ENCODE results near the gene CIPC. TPM values are rescaled to one million over a fixed set of nuclear protein-coding genes. Genes with fewer than 3 reads are reported as not detected.

CIPC gene
- total RNA-seq, 1 experiment from 2014 or later: 66.3 TPM

GRCh38 chr14:77098529-77099353 lies 683 bp downstream of the CIPC start:
- Histone ChIP-seq H4K20me1 (ENCODE audit: insufficient read depth) (no peaks in the 10 kb centered on the region), H3K4me2 (peak overlapping the region; percentile 88), H3K4me3 (peak overlapping the region; percentile 83), H3K79me2 (ENCODE audit: low read depth) (peaks cover 70% of the 10 kb centered on the region), H3K9me2 (ENCODE audit: insufficient read depth) (no peaks in the 10 kb centered on the region), H3K27me3 (ENCODE audit: insufficient read depth, low read depth) (no peaks in the 10 kb centered on the region), H3K4me1 (replicated peaks; ENCODE audit: insufficient read depth) (peaks cover 25% of the 10 kb centered on the region), H3F3A (ENCODE audit: insufficient read depth, low read depth) (peaks cover 28% of the 10 kb centered on the region), H3K9me3 (ENCODE audit: insufficient read depth, low read depth) (no peaks in the 10 kb centered on the region), H3K27ac (peak overlapping the region; percentile 17), H3K36me3 (ENCODE audit: low read depth) (no peaks in the 10 kb centered on the region), H2AFZ (peak overlapping the region; percentile 98)
- POLR2A ChIA-PET (ENCODE audit: unreplicated experiment): interaction anchor here (0.5 to 2.0 kb wide), 12 partner anchors 12 to 360 kb away, joined by 3 to 23 read pairs (median 8); partner anchors contain the start of gene TMED8
- CTCF ChIA-PET: interaction anchor here (0.5 to 2.6 kb wide), 15 partner anchors 9 to 1287 kb away, joined by 3 to 38 read pairs (median 5); no protein-coding TSS in a partner anchor
- intact Hi-C loops (cut with micrococcal nuclease; ENCODE audit: unreplicated experiment): loop anchor here (1.0 to 5.0 kb wide), 6 partner anchors 13 to 286 kb away; partner anchors contain the start of genes ANGEL1, IRF2BPL and POMT2
- peak; percentile 41 to 58 for DNase-seq
- no TSS peak for BruUV-seq (replicated peaks)
- TF ChIP-seq CTCF (conservative IDR thresholded peaks at IDR 0.05): no peak; the same call in 1 of the 2 replicates
- TF ChIP-seq EZH2 (IDR thresholded peaks at IDR 0.05; ENCODE audit: low read depth): no peak

- H3K4me2 ChIP-seq: peak overlapping the region; percentile 88
- ChIA-PET CTCF (interaction anchor here (0.5 to 2.6 kb wide), 13 partner anchors 8 to 1036 kb away, joined by 3 to 38 read pairs (median 5); no protein-coding TSS in a partner anchor), POLR2A (ENCODE audit: unreplicated experiment) (interaction anchor here (0.5 to 2.0 kb wide), 4 partner anchors 11 to 359 kb away, joined by 8 to 23 read pairs (median 15); no protein-coding TSS in a partner anchor)
- peak overlapping the region; percentile 83 for H3K4me3 ChIP-seq
- peaks cover 70% of the 10 kb centered on the region for H3K79me2 ChIP-seq (ENCODE audit: low read depth)
- H3K27me3 ChIP-seq (ENCODE audit: insufficient read depth, low read depth): no peaks in the 10 kb centered on the region
- no peak overlapping the region for H3K27ac ChIP-seq
- H4K20me1 ChIP-seq (ENCODE audit: insufficient read depth): no peaks in the 10 kb centered on the region
- intact Hi-C loops (cut with micrococcal nuclease; ENCODE audit: unreplicated experiment): loop anchor here (2.0 to 5.0 kb wide), 2 partner anchors 203 to 287 kb away; partner anchors contain the start of gene ANGEL1
- H3K4me1 ChIP-seq (replicated peaks; ENCODE audit: insufficient read depth): peaks cover 25% of the 10 kb centered on the region
- DNase-seq: peak in 1 of 2 experiments; percentile 48
- no peaks in the 10 kb centered on the region for H3K9me2 ChIP-seq (ENCODE audit: insufficient read depth)
- H3F3A ChIP-seq (ENCODE audit: insufficient read depth, low read depth): peaks cover 28% of the 10 kb centered on the region
- H2AFZ ChIP-seq: no peak overlapping the region
- no peaks in the 10 kb centered on the region for H3K36me3 ChIP-seq (ENCODE audit: low read depth)
- H3K9me3 ChIP-seq (ENCODE audit: insufficient read depth, low read depth): no peaks in the 10 kb centered on the region
- TSS peak; percentile 33 for BruUV-seq (replicated peaks)
- no peak for TF ChIP-seq CTCF (conservative IDR thresholded peaks at IDR 0.05)
- no peak for TF ChIP-seq EZH2 (IDR thresholded peaks at IDR 0.05; ENCODE audit: low read depth)
Observed at GRCh38 chr14:77099425-77100167, 1.5 kb downstream of the CIPC start.

GRCh38 chr14:77100961-77101360 lies 2.9 kb downstream of the CIPC start:
- H2AFZ ChIP-seq: no peak overlapping the region
- no peak overlapping the region for H3K27ac ChIP-seq
- no TSS peak for BruUV-seq (replicated peaks)
- no peak for DNase-seq
- TF ChIP-seq CTCF (conservative IDR thresholded peaks at IDR 0.05) (no peak), EZH2 (IDR thresholded peaks at IDR 0.05; ENCODE audit: low read depth) (no peak)
- intact Hi-C loops (cut with micrococcal nuclease; ENCODE audit: unreplicated experiment): no loop called here
- peaks cover 25% of the 10 kb centered on the region for H3K4me1 ChIP-seq (replicated peaks; ENCODE audit: insufficient read depth)
- H4K20me1 ChIP-seq (ENCODE audit: insufficient read depth): no peaks in the 10 kb centered on the region; the same call in 1 of the 2 replicates
- H3F3A ChIP-seq (ENCODE audit: insufficient read depth, low read depth): peaks cover 17% of the 10 kb centered on the region; the same call in 1 of the 2 replicates
- CTCF ChIA-PET: no interaction called here
- no peaks in the 10 kb centered on the region for H3K9me3 ChIP-seq (ENCODE audit: insufficient read depth, low read depth)
- POLR2A ChIA-PET (ENCODE audit: unreplicated experiment): interaction anchor here (0.8 kb wide), 1 partner anchor 139 kb away, joined by 5 read pairs; no protein-coding TSS in a partner anchor
- H3K79me2 ChIP-seq (ENCODE audit: low read depth): peaks cover 67% of the 10 kb centered on the region
- H3K36me3 ChIP-seq (ENCODE audit: low read depth): peaks cover 5% of the 10 kb centered on the region
- H3K9me2 ChIP-seq (ENCODE audit: insufficient read depth): no peaks in the 10 kb centered on the region
- no peak overlapping the region for H3K4me3 ChIP-seq
- H3K27me3 ChIP-seq (ENCODE audit: insufficient read depth, low read depth): no peaks in the 10 kb centered on the region
- no peak overlapping the region for H3K4me2 ChIP-seq
